Measurements from ENCODE around the gene GRIFIN.

Gene GRIFIN

GRCh38 chr7:2445898-2446555 is 30.2 kb downstream of the GRIFIN start:
- no peaks in the 10 kb centered on the region for H3K4me1 ChIP-seq (ENCODE audit: control insufficient read depth, low read length)
- H3K27me3 ChIP-seq (ENCODE audit: control insufficient read depth, low read length) = 0 out of 2 replicates have a peak, but pooled peaks cover 3% of the 10 kb centered on the region
- H3K4me3 ChIP-seq (ENCODE audit: low read length) = no peak overlapping the region
- no peaks in the 10 kb centered on the region for H3F3A ChIP-seq (ENCODE audit: control insufficient read depth, insufficient read depth)
- no peaks in the 10 kb centered on the region for H3K79me2 ChIP-seq (ENCODE audit: control insufficient read depth, low read length)
- no peak overlapping the region for H3K4me2 ChIP-seq (ENCODE audit: low read length)
- TF ChIP-seq, protein P1, sequence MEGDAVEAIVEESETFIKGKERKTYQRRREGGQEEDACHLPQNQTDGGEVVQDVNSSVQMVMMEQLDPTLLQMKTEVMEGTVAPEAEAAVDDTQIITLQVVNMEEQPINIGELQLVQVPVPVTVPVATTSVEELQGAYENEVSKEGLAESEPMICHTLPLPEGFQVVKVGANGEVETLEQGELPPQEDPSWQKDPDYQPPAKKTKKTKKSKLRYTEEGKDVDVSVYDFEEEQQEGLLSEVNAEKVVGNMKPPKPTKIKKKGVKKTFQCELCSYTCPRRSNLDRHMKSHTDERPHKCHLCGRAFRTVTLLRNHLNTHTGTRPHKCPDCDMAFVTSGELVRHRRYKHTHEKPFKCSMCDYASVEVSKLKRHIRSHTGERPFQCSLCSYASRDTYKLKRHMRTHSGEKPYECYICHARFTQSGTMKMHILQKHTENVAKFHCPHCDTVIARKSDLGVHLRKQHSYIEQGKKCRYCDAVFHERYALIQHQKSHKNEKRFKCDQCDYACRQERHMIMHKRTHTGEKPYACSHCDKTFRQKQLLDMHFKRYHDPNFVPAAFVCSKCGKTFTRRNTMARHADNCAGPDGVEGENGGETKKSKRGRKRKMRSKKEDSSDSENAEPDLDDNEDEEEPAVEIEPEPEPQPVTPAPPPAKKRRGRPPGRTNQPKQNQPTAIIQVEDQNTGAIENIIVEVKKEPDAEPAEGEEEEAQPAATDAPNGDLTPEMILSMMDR (IDR thresholded peaks at IDR 0.05; ENCODE audit: low read depth, low read length, poor library complexity, severe bottlenecking) = no peak
- TF ChIP-seq EZH2phosphoT487 (IDR thresholded peaks at IDR 0.05; ENCODE audit: borderline replicate concordance, low read length) = no peak
- H3K27ac ChIP-seq (ENCODE audit: low read depth, low read length) = no peak overlapping the region
- no peaks in the 10 kb centered on the region for H3K9me3 ChIP-seq (ENCODE audit: control insufficient read depth, insufficient read depth, low read length)
- H4K20me1 ChIP-seq (ENCODE audit: control insufficient read depth, insufficient read depth, low read depth, low read length) = no peaks in the 10 kb centered on the region
- no peaks in the 10 kb centered on the region for H3K9me2 ChIP-seq (replicated peaks; ENCODE audit: control insufficient read depth, low read length)
- H3K36me3 ChIP-seq (ENCODE audit: control insufficient read depth, low read length) = no peaks in the 10 kb centered on the region

- Histone ChIP-seq H3K79me2 (ENCODE audit: control insufficient read depth, low read length) (no peaks in the 10 kb centered on the region), H4K20me1 (ENCODE audit: control insufficient read depth, insufficient read depth, low read depth, low read length) (no peaks in the 10 kb centered on the region), H3K9me3 (ENCODE audit: control insufficient read depth, insufficient read depth, low read length) (no peaks in the 10 kb centered on the region), H3K4me3 (ENCODE audit: low read length) (no peak overlapping the region), H3K9me2 (replicated peaks; ENCODE audit: control insufficient read depth, low read length) (no peaks in the 10 kb centered on the region), H3F3A (ENCODE audit: control insufficient read depth, insufficient read depth) (no peaks in the 10 kb centered on the region), H3K4me1 (ENCODE audit: control insufficient read depth, low read length) (no peaks in the 10 kb centered on the region), H3K36me3 (ENCODE audit: control insufficient read depth, low read length) (no peaks in the 10 kb centered on the region), H3K27ac (ENCODE audit: low read depth, low read length) (no peak overlapping the region), H3K27me3 (ENCODE audit: control insufficient read depth, low read length) (0 out of 2 replicates have a peak, but pooled peaks cover 3% of the 10 kb centered on the region), H3K4me2 (ENCODE audit: low read length) (no peak overlapping the region)
- TF ChIP-seq EZH2phosphoT487 (IDR thresholded peaks at IDR 0.05; ENCODE audit: borderline replicate concordance, low read length) = no peak
- TF ChIP-seq, protein P1 (IDR thresholded peaks at IDR 0.05; ENCODE audit: low read depth, low read length, poor library complexity, severe bottlenecking) = no peak
Observed at GRCh38 chr7:2445047-2445446, 31.2 kb downstream of the GRIFIN start.

- Histone ChIP-seq H3K9me3 (ENCODE audit: control insufficient read depth, insufficient read depth, low read length) (no peaks in the 10 kb centered on the region), H3K27me3 (ENCODE audit: control insufficient read depth, low read length) (0 out of 2 replicates have a peak, but pooled peaks cover under 1% of the 10 kb centered on the region), H3K36me3 (ENCODE audit: control insufficient read depth, low read length) (no peaks in the 10 kb centered on the region), H3K4me2 (ENCODE audit: low read length) (no peak overlapping the region), H4K20me1 (ENCODE audit: control insufficient read depth, insufficient read depth, low read depth, low read length) (no peaks in the 10 kb centered on the region), H3K4me3 (ENCODE audit: low read length) (no peak overlapping the region), H3K27ac (ENCODE audit: low read depth, low read length) (no peak overlapping the region), H3K9me2 (replicated peaks; ENCODE audit: control insufficient read depth, low read length) (no peaks in the 10 kb centered on the region), H3K79me2 (ENCODE audit: control insufficient read depth, low read length) (no peaks in the 10 kb centered on the region), H3F3A (ENCODE audit: control insufficient read depth, insufficient read depth) (no peaks in the 10 kb centered on the region), H3K4me1 (ENCODE audit: control insufficient read depth, low read length) (no peaks in the 10 kb centered on the region)
- no peak for TF ChIP-seq EZH2phosphoT487 (IDR thresholded peaks at IDR 0.05; ENCODE audit: borderline replicate concordance, low read length)
- TF ChIP-seq, protein P1 (IDR thresholded peaks at IDR 0.05; ENCODE audit: low read depth, low read length, poor library complexity, severe bottlenecking) = no peak
Observed at GRCh38 chr7:2444476-2444875, 31.7 kb downstream of the GRIFIN start.
